HepG2 (cell line): ENCODE data around the gene INHBB. TPM values are rescaled to one million over a fixed set of nuclear protein-coding genes. Genes with fewer than 3 reads are reported as not detected.

Source experiments
- CEBPG ChIP-seq: IDR thresholded peaks from 2 replicates; pipeline ENCODE4 v1.6.1; 2016
- FOSL2 ChIP-seq: sonication (generic); formaldehyde crosslinking; IDR thresholded peaks from 2 replicates; pipeline ENCODE4 v1.4.0; 2020; ENCODE audit warnings: missing genetic modification reagents
- HOMEZ ChIP-seq: IDR thresholded peaks from 2 replicates; pipeline ENCODE4 v1.6.1; 2016; ENCODE audit warnings: low read depth
- LBX2 ChIP-seq: sonication (generic); formaldehyde crosslinking; IDR thresholded peaks from 2 replicates; pipeline ENCODE4 v1.5.0; 2020; ENCODE audit warnings: missing genetic modification reagents, mild to moderate bottlenecking, borderline replicate concordance
- MAFG ChIP-seq: sonication (generic); formaldehyde crosslinking; IDR thresholded peaks from 2 replicates; pipeline ENCODE4 v1.5.1; 2020; ENCODE audit warnings: mild to moderate bottlenecking, missing genetic modification reagents
- NFKB2 ChIP-seq: sonication (generic); formaldehyde crosslinking; IDR thresholded peaks from 2 replicates; pipeline ENCODE4 v1.4.0; 2020; ENCODE audit warnings: missing genetic modification reagents, borderline replicate concordance
- POLR2A ChIP-seq, 2 experiments: IDR thresholded peaks; 2 replicates each; pipeline ENCODE4 v1.6.1; 2011; ENCODE audit warnings: low read depth in 2 of 2, low read length in 2 of 2, mild to moderate bottlenecking in 1 of 2, moderate library complexity in 1 of 2; ENCODE audit not compliant: insufficient read depth in 1 of 2
- RFXANK ChIP-seq: IDR thresholded peaks from 2 replicates; pipeline ENCODE4 v1.6.1; 2016
- SMAD3 ChIP-seq: sonication (generic); formaldehyde crosslinking; IDR thresholded peaks from 2 replicates; pipeline ENCODE4 v1.4.0; 2020; ENCODE audit warnings: missing genetic modification reagents
- SNRNP70 ChIP-seq: fragments of 200-400 bp; formaldehyde crosslinking; IDR thresholded peaks from 2 replicates; pipeline ENCODE4 v1.6.1; 2017; ENCODE audit warnings: mild to moderate bottlenecking, low read depth, low read length, moderate library complexity
- SRSF1 ChIP-seq: fragments of 200-400 bp; formaldehyde crosslinking; optimal IDR thresholded peaks from 2 replicates; pipeline ENCODE3; 2017; ENCODE audit warnings: mild to moderate bottlenecking, low read depth, low read length, moderate library complexity
- ZMYM2 ChIP-seq: sonication (generic); formaldehyde crosslinking; IDR thresholded peaks from 2 replicates; pipeline ENCODE4 v1.8.0; 2022; ENCODE audit warnings: mild to moderate bottlenecking, missing genetic modification reagents
- ZNF143 ChIP-seq: sonication (generic); formaldehyde crosslinking; IDR thresholded peaks from 2 replicates; pipeline ENCODE4 v1.4.0; 2020; ENCODE audit warnings: missing genetic modification reagents
- ZNF326 ChIP-seq: sonication (generic); formaldehyde crosslinking; IDR thresholded peaks from 2 replicates; pipeline ENCODE4 v1.4.0; 2020; ENCODE audit warnings: missing genetic modification reagents, borderline replicate concordance
- ZNF333 ChIP-seq: sonication (generic); formaldehyde crosslinking; IDR thresholded peaks from 2 replicates; pipeline ENCODE4 v1.4.0; 2020; ENCODE audit warnings: mild to moderate bottlenecking, missing genetic modification reagents, borderline replicate concordance
- ZNF614 ChIP-seq: IDR thresholded peaks from 2 replicates; pipeline ENCODE4 v1.6.1; 2018; ENCODE audit warnings: missing biosample characterization, missing genetic modification reagents, inconsistent platforms, borderline replicate concordance
- polyA plus RNA-seq, 8 experiments: library from polyadenylated mRNA; depleted of rRNA in 3 of 8; stranded (reverse) in 7 of 8; unstranded in 1 of 8; fragments of >200 nt; fragmentation: Illumina TruSeq in 4 of 8; extraction: Trizol in 4 of 8; gene quantifications; 2 replicates each; pipeline versions ENCODE4 v1.2.1 to v1.2.3, GENCODE V29; 2011 to 2016; ENCODE audit warnings: low read depth in 4 of 8, missing spikeins in 1 of 8, mixed read lengths in 1 of 8; ENCODE audit not compliant: insufficient read depth in 1 of 8
- total RNA-seq, 5 experiments: library from RNA; depleted of rRNA; stranded (reverse); fragments of >200 nt; fragmentation: Illumina TruSeq; extraction: Trizol; gene quantifications; 2 replicates each; pipeline ENCODE4 v1.2.3, GENCODE V29; 2016; ENCODE audit warnings: low read depth in 1 of 5
- TF ChIP-seq, protein P1 (sequence below): sonication (generic); formaldehyde crosslinking; IDR thresholded peaks from one replicate; pipeline ENCODE4 v1.5.1; 2020; ENCODE audit warnings: mild to moderate bottlenecking, missing genetic modification reagents; ENCODE audit errors: not compliant biosample characterization
- TF ChIP-seq, protein P2 (sequence below), 2 experiments: fragments of 450-650 bp in 1 of 2; sonication (generic) in 1 of 2; formaldehyde crosslinking; IDR thresholded peaks; 2 replicates each; pipeline versions ENCODE4 v1.5.0 to v1.8.0; 2020 to 2022; ENCODE audit warnings: mild to moderate bottlenecking in 1 of 2, missing genetic modification reagents in 1 of 2

The INHBB gene
- total and polyA plus RNA-seq, 2 of the 13 experiments (the other 11 are each of a cell fraction or from before 2014, with no cell fraction given) = 0.20 to 1.7 TPM

DNA sequence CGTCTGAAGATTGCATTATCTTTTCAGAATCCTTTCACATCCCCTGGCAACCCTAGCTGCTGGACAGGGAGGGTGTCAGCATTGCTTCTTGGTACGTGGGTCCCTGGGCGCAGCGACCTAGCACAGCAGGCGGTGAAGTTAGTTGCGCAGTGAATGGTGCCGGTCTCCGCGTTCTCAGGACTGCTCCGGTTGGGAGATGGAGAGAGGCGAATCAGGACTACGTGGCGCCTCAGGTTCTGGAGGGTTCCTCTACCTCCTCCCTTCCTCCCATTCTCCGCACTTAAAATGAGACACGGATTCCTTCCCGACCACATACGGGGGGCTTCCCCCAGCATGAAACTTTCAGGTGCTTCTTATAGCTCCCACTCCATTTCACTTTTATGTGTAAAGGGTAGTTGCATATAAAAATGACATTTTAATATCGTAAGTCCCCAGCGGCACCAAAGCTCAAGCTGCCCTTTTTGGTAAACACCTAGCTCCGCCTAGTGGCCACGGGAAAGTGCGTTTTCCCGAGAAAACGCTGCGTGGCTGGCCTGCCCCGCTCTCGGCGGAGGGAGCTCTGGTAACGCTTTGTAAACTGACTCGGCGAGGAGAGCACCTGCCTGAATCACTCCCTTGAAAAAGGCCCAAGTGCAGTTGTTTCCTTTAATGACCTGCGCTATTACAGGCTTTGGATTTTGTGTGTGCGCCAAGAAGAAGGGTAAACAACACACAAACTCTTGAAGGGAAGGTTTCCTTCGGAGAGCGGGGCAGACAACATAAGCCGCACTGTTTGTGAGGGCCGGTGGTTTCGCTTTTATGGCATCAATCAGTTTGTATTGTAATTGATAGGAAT lies 32.9 kb upstream of the INHBB start (continued):
- TF ChIP-seq, protein P1, sequence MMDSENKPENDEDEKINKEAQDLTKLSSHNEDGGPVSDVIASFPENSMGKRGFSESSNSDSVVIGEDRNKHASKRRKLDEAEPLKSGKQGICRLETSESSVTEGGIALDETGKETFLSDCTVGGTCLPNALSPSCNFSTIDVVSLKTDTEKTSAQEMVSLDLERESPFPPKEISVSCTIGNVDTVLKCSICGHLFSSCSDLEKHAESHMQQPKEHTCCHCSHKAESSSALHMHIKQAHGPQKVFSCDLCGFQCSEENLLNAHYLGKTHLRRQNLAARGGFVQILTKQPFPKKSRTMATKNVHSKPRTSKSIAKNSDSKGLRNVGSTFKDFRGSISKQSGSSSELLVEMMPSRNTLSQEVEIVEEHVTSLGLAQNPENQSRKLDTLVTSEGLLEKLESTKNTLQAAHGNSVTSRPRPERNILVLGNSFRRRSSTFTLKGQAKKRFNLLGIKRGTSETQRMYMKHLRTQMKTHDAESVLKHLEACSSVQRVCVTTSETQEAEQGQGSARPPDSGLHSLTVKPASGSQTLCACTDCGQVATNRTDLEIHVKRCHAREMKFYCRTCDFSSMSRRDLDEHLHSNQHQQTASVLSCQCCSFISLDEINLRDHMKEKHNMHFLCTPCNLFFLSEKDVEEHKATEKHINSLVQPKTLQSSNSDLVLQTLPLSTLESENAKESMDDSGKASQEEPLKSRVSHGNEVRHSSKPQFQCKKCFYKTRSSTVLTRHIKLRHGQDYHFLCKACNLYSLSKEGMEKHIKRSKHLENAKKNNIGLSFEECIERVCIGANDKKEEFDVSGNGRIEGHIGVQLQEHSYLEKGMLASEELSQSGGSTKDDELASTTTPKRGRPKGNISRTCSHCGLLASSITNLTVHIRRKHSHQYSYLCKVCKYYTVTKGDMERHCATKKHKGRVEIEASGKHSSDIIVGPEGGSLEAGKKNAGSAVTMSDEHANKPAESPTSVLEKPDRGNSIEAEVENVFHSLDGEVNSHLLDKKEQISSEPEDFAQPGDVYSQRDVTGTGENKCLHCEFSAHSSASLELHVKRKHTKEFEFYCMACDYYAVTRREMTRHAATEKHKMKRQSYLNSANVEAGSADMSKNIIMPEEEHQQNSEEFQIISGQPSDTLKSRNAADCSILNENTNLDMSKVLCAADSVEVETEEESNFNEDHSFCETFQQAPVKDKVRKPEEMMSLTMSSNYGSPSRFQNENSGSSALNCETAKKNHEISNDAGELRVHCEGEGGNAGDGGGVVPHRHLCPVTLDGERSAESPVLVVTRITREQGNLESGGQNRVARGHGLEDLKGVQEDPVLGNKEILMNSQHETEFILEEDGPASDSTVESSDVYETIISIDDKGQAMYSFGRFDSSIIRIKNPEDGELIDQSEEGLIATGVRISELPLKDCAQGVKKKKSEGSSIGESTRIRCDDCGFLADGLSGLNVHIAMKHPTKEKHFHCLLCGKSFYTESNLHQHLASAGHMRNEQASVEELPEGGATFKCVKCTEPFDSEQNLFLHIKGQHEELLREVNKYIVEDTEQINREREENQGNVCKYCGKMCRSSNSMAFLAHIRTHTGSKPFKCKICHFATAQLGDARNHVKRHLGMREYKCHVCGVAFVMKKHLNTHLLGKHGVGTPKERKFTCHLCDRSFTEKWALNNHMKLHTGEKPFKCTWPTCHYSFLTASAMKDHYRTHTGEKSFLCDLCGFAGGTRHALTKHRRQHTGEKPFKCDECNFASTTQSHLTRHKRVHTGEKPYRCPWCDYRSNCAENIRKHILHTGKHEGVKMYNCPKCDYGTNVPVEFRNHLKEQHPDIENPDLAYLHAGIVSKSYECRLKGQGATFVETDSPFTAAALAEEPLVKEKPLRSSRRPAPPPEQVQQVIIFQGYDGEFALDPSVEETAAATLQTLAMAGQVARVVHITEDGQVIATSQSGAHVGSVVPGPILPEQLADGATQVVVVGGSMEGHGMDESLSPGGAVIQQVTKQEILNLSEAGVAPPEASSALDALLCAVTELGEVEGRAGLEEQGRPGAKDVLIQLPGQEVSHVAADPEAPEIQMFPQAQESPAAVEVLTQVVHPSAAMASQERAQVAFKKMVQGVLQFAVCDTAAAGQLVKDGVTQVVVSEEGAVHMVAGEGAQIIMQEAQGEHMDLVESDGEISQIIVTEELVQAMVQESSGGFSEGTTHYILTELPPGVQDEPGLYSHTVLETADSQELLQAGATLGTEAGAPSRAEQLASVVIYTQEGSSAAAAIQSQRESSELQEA (CRISPR knock-in tag) = peak; percentile 13
- no peak for TF ChIP-seq MAFG (CRISPR knock-in tag)
- no peak for TF ChIP-seq RFXANK
- TF ChIP-seq NFKB2 (CRISPR knock-in tag) = no peak
- TF ChIP-seq, protein P2, sequence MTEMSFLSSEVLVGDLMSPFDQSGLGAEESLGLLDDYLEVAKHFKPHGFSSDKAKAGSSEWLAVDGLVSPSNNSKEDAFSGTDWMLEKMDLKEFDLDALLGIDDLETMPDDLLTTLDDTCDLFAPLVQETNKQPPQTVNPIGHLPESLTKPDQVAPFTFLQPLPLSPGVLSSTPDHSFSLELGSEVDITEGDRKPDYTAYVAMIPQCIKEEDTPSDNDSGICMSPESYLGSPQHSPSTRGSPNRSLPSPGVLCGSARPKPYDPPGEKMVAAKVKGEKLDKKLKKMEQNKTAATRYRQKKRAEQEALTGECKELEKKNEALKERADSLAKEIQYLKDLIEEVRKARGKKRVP (CRISPR knock-in tag; IDR thresholded peaks at IDR 0.05) = no peak
- TF ChIP-seq ZNF143 (CRISPR knock-in tag) = no peak
- no peak for TF ChIP-seq LBX2 (CRISPR knock-in tag)
- 0 out of 2 replicates have a peak, but pooled peaks have one; percentile 39 for TF ChIP-seq ZMYM2 (CRISPR knock-in tag)
- peak; percentile 51; the same call in 1 of the 2 replicates for TF ChIP-seq SMAD3
- no peak; the same call in 1 of the 2 replicates for TF ChIP-seq FOSL2
- no peak for TF ChIP-seq ZNF333 (CRISPR knock-in tag)
- TF ChIP-seq HOMEZ = 0 out of 2 replicates have a peak, but pooled peaks have one; percentile 44
- no peak for TF ChIP-seq ZNF614
- peak; percentile 20; the same call in 1 of the 2 replicates for TF ChIP-seq CEBPG (CRISPR knock-in tag)
- no peak for TF ChIP-seq SNRNP70
- no peak for TF ChIP-seq POLR2A (IDR thresholded peaks at IDR 0.05; ENCODE audit: insufficient read depth in 1 of 2, low read depth in 2 of 2, low read length in 2 of 2)
- no peak for TF ChIP-seq SRSF1
- TF ChIP-seq ZNF326 (CRISPR knock-in tag) = no peak
